Skeletal muscle cell (primary cell): Measurements from ENCODE around the gene CLDN6.

Source experiments
- DNase-seq: peaks from one replicate; pipeline ENCODE4 v3.0.0-alpha.2; 2010; ENCODE audit warnings: low read depth
- H3K4me3 ChIP-seq: 2 replicates; pipeline ENCODE4 v1.5.1; 2011; ENCODE audit warnings: low read depth, mild to moderate bottlenecking, control low read depth, low read length, moderate library complexity

Gene CLDN6

GRCh38 chr16:2977440-2977839 is 40.5 kb downstream of the CLDN6 start:
- no peak for DNase-seq
- H3K4me3 ChIP-seq: no peak overlapping the region

- H3K4me3 ChIP-seq: no peak overlapping the region
- no peak for DNase-seq
Observed at GRCh38 chr16:2976673-2977072, 41.3 kb downstream of the CLDN6 start.

GRCh38 chr16:2976201-2976600 is 41.8 kb downstream of the CLDN6 start:
- H3K4me3 ChIP-seq: no peak overlapping the region
- DNase-seq: no peak

GRCh38 chr16:2975161-2975795 is 42.7 kb downstream of the CLDN6 start:
- no peak overlapping the region for H3K4me3 ChIP-seq
- no peak for DNase-seq

GRCh38 chr16:2974319-2975056 is 43.5 kb downstream of the CLDN6 start:
- no peak overlapping the region for H3K4me3 ChIP-seq
- DNase-seq: no peak

GRCh38 chr16:2973605-2974318 is 44.2 kb downstream of the CLDN6 start:
- H3K4me3 ChIP-seq: no peak overlapping the region
- no peak for DNase-seq

- no peak for DNase-seq
- no peak overlapping the region for H3K4me3 ChIP-seq
Observed at GRCh38 chr16:2973093-2973492, 44.9 kb downstream of the CLDN6 start.

- DNase-seq: no peak
- H3K4me3 ChIP-seq: no peak overlapping the region
Observed at GRCh38 chr16:2971985-2972784, 45.8 kb downstream of the CLDN6 start.

- no peak for DNase-seq
- H3K4me3 ChIP-seq: no peak overlapping the region
Observed at GRCh38 chr16:2971134-2971984, 46.6 kb downstream of the CLDN6 start.

GRCh38 chr16:2970563-2970962 is 47.4 kb downstream of the CLDN6 start:
- peak overlapping the region; percentile 67 for H3K4me3 ChIP-seq
- DNase-seq: no peak

- H3K4me3 ChIP-seq: peak overlapping the region; percentile 67
- no peak for DNase-seq
Observed at GRCh38 chr16:2969545-2970521, 48.1 kb downstream of the CLDN6 start.

GRCh38 chr16:2968738-2969544 is 49.0 kb downstream of the CLDN6 start, which contains the start of gene PAQR4:
PAQR4 (plus strand) TSS chr16:2969348; CDS start chr16:2969675, 327 bp downstream.
- peak within 1 kb of the TSS; percentile 67 for H3K4me3 ChIP-seq
- peak; percentile 39 for DNase-seq

GRCh38 chr16:2968368-2968737 is 49.6 kb downstream of the CLDN6 start:
- DNase-seq: no peak
- H3K4me3 ChIP-seq: peak overlapping the region; percentile 67

- no peak overlapping the region for H3K4me3 ChIP-seq
Observed at GRCh38 chr16:2967721-2968161, 50.2 kb downstream of the CLDN6 start.

GRCh38 chr16:2967211-2967631 is 50.8 kb downstream of the CLDN6 start:
- no peak overlapping the region for H3K4me3 ChIP-seq
- no peak for DNase-seq

More at GRCh38 chr16:2967721-2968161, 50.2 kb downstream of the CLDN6 start:
- no peak for DNase-seq

- H3K4me3 ChIP-seq: no peak overlapping the region
- DNase-seq: no peak
Observed at GRCh38 chr16:2966808-2967191, 51.2 kb downstream of the CLDN6 start.
